ENCODE results near the gene HRG.

The HRG gene

DNA sequence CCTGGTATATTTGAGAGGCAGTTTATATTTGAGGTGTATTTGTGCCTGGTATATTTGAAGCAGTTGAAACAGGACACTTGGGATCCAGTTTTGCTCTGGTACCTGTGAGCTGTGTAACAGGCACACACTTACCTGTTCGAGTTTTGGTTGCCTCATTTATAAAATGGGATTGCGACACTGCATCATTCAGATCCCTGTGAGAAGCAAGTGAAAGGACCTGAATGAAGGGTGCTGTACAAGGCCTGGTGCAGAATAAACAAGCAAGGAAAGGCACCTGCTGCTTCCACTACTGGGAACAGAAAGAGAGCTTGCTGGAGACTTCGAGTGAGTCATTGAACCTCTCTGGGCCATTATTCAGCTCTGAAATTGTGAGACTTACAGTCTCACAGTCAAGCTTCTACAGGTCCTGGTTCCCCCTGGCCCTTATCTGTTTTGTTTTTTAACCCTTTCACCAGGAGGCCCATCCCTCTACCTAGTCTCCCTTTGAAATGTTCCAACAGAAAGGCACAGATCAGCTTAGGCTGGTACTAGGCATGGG is 14.1 kb upstream of the HRG start:
- no peak for TF ChIP-seq CTCF (IDR thresholded peaks at IDR 0.05)

DNA sequence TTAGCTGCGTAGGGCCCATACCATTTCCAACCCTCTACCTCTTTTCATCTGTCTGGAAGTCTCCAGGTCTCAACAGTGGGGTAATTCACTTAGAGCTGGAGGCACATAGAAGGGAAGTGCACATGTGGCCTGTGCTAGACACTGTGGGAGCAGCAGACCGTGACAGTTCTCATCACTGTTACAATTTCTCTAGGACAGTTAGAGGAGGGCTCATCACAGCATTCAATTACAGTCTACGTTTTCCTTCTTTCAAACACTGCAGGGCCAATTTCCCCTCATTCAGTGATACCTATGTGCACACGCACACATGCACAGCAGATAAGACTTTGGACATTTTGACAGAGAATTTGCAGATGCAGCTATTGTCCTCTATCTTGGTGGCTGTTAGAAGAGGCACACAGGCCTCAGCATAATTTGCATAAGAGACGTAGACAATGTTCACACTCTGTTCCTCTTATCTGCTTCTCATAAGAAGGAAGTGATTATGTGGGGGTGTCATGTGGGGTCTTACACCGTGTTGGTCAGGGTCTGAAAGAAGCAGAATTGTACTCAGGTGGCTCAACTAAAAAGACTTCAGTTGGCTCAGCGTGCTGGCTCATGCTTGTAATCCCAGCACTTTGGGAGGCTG is 12.6 kb upstream of the HRG start:
- no peak for TF ChIP-seq CTCF (IDR thresholded peaks at IDR 0.05)

DNA sequence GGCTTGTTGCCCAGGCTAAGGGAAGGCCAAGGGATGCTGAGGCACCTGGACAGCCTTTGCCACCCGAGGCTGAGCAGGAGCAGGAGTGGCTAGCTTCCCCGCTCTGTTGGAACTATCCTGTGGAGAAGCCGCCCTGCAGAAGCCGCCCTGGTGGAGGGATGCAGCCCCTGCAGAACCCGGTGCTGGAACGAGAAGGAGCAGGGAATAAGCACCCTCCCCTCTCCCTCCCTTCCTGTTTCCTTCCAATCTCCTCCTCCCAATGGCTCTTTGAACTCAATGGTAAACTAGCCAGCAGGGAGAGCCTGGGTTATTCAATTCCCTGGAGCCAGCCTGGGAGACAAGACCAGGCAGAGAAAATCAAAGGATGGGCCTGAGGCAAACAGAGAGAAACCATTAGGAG is 11.8 kb upstream of the HRG start:
- TF ChIP-seq CTCF (IDR thresholded peaks at IDR 0.05), result no peak

DNA sequence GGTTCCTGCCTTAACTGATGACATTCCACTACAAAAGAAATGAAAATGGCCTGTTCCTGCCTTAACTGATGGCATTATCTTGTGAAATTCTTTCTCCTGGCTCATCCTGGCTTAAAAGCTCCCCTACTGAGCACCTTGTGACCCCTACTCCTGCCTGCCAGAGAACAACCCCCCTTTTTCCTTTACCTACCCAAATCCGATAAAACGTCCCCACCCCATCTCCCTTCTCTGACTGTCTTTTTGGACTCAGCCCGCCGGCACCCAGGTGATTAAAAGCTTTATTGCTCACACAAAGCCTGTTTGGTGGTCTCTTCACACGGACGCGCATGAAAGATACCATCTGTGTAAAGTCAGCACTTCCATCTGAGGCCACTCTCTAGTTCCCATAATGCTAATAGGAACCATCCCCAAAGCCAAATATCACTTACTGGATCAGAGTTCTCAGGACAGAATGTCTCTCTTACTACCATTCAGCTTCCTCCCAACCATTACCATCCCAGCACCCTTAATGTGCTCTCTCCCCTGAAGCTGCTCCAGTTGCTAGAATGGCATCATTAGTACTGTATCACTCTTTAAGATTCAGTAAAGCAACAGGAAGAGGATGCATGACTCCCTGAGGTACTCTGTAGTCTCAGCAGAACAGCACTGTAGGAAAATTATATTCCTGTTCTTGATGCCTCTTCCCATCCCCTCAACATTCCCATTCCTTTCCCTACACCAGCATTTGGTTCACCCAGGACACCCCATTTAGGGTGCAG is 2.3 kb upstream of the HRG start:
- no peak for TF ChIP-seq CTCF (IDR thresholded peaks at IDR 0.05)

DNA sequence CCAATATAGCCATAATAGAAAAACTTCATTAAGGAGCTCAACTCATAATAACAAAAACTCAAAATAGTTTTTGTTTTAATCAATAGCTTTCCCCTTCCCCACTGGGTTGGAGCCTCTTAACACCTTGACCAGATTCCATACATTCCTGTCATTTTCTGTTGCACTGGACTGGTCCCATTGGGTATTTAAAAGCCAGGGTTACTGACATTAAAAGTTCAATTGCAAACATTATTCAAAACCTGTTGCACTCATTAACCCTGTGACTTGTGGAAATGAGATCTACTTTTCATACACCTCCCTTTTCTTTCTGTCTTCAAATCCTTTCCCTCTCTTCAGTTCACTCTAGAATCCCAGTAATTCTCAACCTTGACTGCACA is 1.7 kb upstream of the HRG start:
- no peak for TF ChIP-seq CTCF (IDR thresholded peaks at IDR 0.05)

DNA sequence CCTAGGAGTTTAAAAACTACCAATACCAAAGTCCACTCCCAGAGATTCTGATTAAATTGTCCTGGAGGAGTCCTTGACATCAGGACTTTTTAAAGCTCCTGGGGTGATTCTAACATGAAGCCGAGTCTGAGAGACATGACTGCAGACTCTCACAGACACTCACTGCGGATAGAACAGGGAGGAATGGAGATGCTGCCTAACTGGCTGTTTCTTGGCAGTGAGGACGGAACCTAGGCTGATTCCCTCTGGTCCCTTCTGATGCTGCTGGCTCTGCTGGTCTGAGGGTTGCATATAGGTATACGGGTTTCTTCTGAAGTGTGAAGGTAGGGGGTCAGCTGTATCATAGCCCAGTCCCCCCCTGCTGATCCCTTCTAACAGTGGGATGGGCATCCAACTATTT is 1.3 kb upstream of the HRG start:
- TF ChIP-seq CTCF (IDR thresholded peaks at IDR 0.05), result no peak

- no peak for TF ChIP-seq CTCF (IDR thresholded peaks at IDR 0.05)
Observed at GRCh38 chr3:186668426-186668825, 2.6 kb downstream of the HRG start.

Measured in LNCAP (cell line).